ENCODE results near the gene UROS.

Gene UROS

GRCh38 chr10:125788156-125789034 is 34.7 kb downstream of the UROS start:
- no peak for DNase-seq (ENCODE audit: low read depth, low spot score)

DNA sequence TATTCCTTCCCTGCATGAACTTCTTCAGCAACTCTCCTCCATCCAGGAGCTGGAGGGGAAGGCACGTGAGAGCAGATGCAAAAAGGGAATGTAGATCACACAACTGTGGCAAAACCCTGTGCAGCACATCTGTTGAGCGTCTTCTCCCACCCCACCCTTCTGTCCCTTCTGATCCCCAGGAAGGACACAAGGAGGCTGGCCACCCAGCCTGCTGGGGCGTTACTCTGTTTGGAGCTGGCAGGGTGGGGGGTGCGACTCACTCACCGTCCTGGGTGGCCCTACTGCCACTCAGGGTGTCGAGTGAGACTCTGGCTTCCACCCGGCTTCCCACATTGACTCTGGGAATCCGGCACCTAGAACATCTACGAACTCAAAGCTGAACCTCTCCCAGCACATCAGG is 37.3 kb downstream of the UROS start:
- DNase-seq (ENCODE audit: low read depth, low spot score), result no peak

- DNase-seq (ENCODE audit: low read depth, low spot score), result no peak
Measured at GRCh38 chr10:125783957-125784356, 39.1 kb downstream of the UROS start.

GRCh38 chr10:125783408-125783807 is 39.6 kb downstream of the UROS start:
- no peak for DNase-seq (ENCODE audit: low read depth, low spot score)

GRCh38 chr10:125782616-125783015 is 40.4 kb downstream of the UROS start:
- DNase-seq (ENCODE audit: low read depth, low spot score), result no peak

DNA sequence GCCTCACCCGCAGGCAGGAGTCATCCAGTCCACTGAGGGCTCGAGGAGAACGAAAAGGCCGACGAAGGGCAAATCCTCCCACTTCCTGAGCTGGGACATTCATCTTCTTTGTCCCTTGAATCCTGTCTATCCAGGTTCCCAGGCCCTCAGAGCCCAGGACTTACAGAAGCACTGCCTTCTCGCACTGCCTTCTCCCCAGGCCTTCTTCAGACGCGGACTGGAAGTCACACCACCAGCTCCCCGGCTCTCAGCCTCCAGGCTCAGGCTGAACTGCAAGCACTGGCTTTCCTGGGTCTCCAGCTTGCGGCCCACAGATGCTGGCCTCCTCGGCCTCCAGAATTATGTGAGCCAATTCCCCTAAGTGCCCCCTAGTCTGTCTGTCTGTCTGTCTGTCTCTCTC is 41.0 kb downstream of the UROS start:
- no peak for DNase-seq (ENCODE audit: low read depth, low spot score)

DNA sequence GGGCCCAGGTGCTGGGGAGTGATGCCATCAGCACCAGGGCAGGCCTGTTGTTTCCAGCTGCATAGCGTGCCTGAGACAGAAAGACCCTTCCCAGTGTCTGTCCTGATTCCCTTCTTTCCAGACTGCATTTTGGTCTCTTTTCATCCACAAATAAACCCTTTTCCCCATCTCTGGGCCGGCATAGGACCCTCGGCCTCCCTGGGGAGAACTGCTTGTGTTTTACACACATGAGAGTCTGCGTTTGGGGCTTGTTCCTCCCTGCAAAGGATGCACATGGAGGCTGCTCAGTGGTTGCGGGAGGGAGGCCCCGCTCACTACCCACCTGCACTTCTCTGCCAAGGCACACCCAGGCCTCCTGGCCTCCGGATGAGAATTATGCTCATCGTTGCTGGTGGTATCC is 41.7 kb downstream of the UROS start:
- DNase-seq (ENCODE audit: low read depth, low spot score), result no peak

DNA sequence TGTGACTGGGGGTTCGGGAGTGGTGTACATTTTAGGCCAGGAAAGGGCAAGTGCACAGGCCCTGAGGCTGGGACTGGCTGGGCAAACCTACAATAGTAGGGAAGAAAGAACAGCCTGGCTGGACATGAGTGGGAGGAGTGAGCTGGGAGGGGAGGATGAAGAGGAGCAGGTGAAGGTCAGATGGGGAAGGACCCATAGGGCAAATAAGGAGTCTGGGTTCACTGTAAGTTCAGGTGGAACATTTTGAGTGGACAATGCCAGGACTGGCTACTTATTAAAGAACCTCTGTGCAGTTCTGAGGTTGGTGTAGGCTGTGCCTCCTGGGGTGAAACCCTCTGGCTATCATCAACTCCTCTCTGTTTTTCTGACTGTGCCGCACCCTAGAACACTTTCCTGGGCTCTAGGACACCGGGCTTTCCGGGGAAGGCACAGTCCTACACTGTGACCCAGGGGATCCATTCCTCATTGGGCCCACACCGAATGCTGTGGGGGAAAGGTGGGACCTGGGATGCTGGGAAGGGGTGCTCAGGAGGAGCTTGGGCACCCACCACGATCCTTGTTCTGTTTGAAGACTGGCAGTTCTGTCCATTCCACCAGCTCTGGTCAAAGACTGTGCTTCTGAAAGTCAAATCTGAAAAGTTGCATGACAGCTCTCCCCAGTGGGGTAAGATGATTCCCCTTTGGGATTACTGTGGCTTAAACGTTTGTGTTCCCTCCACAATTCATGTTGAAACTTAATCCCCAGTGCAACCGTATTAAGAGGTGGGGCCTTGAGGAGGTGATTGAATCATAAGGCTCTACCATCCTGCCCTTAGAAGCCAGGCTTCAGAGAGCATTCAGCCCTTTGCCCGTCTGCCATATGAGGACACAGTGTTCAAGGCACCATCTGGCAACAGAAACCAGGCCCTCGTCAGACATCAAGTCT is 43.4 kb downstream of the UROS start:
- no peak for DNase-seq (ENCODE audit: low read depth, low spot score)

DNA sequence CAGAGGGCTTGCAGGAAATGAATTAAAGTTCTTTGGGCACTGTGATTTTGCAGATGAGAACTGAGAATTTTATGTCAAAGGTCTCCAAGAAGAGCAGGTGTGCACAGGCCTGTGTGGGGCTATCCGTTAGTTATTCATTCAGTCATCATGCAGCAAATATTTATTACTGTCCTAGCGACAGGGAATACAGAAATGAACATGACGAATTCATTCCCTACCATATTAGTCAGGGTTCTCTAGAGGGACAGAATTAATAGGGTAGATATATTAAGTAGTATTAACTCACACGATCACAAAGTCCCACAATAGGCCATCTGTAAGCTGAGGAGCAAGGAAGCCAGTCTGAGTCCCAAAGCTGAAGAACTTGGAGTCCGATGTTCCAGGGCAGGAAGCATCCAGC is 44.5 kb downstream of the UROS start:
- no peak for DNase-seq (ENCODE audit: low read depth, low spot score)

DNA sequence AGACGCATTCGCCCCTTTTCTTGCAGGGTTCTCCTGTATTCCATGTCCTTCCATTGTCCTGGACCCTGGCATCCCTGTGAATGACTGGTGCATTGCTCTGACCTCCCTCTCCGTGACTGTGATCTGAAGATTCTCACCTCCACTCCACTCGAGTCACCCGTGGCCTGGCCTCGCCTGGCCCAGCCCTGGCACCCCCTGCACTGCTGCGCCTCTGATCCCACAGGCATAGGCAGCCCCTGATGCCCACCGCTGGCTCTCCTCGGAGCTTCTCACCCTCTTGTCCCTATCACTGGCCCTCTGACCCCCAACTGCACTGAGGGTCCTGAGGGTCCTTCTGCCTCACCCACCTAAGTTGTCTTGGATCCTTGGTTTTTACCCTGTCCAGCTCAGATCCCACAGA is 45.3 kb downstream of the UROS start:
- no peak for DNase-seq (ENCODE audit: low read depth, low spot score)

- DNase-seq (ENCODE audit: low read depth, low spot score), result no peak
Measured at GRCh38 chr10:125775491-125776106, 47.5 kb downstream of the UROS start, which contains the start of gene MMP21. MMP21 (minus strand) TSS chr10:125775821; CDS start chr10:125775821, 0 bp downstream.

GRCh38 chr10:125774581-125775191 is 48.4 kb downstream of the UROS start:
- no peak for DNase-seq (ENCODE audit: low read depth, low spot score)

- no peak for DNase-seq (ENCODE audit: low read depth, low spot score)
Measured at GRCh38 chr10:125773687-125774543, 49.1 kb downstream of the UROS start.

DNA sequence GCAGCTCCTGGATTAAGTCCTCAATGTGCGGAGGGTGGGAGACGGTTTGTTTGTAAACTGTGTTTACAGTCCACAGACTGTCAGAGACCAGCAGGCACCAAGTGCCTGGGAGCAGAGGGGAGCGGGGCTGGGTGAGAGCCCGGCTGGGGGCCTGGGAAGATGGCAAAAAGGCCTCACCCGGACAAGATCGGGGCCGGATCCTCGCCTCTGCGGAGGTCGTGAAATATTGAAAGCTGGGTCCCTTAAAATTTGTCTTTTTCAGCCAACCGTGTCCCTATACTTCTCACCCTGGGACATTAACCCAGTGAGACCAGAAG is 50.2 kb downstream of the UROS start:
- no peak for DNase-seq (ENCODE audit: low read depth, low spot score)

DNA sequence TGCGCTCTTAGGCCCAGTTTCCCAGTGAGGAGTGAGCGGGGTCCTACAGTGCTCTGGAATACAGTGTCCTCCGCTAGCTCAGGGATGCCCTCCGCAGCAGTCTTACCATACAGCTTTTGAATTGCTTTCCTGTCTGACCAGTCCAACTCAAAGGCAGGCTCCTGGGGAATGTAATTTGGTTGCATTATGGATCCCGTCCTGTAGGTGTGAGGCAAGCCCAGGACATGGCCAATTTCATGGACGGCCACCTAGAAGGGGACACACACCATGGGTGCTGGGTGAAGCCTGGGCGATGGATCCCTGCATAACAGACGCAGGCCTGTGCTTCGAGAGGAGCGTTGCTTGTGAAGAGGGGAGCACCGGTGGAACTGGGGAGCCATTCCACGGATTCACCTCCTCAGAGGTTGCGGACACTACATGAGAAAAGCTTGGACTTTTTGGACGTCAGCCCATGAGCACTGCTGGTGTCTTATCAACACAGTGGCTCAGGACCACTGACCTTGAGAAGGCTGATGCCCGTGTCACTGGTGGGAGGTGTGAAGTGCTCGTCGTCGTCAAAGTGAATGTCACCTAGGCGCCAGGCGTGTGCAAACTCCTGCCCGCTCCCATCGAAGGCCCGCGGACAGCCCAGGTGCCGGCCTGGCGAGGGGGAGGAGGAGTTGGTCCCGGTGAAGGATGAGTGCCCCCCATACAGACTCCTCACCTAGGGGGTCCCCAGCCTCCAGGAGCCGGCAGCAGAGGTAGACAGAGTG is 50.8 kb downstream of the UROS start:
- DNase-seq (ENCODE audit: low read depth, low spot score), result no peak

DNA sequence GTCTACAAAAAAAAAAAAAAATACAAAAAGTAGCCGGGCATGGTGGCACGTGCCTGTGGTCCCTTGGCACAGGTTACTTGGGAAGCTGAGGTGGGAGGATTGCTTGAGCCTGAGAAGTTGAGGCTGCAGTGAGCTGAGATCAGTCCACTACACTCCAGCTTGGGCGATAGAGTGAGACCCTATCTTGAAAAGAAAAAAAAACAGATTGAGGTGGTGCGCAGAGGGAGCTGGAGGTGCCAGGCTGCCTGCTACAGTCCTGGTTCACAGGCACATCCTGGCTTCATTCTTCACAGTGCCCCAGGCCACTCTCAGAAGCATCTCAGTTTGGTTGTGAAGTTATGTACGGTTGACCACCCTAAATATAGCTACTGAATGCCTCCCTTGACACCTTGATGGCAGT is 52.2 kb downstream of the UROS start:
- no peak for DNase-seq (ENCODE audit: low read depth, low spot score)

- DNase-seq (ENCODE audit: low read depth, low spot score), result no peak
Measured at GRCh38 chr10:125769175-125769574, 53.9 kb downstream of the UROS start.

DNA sequence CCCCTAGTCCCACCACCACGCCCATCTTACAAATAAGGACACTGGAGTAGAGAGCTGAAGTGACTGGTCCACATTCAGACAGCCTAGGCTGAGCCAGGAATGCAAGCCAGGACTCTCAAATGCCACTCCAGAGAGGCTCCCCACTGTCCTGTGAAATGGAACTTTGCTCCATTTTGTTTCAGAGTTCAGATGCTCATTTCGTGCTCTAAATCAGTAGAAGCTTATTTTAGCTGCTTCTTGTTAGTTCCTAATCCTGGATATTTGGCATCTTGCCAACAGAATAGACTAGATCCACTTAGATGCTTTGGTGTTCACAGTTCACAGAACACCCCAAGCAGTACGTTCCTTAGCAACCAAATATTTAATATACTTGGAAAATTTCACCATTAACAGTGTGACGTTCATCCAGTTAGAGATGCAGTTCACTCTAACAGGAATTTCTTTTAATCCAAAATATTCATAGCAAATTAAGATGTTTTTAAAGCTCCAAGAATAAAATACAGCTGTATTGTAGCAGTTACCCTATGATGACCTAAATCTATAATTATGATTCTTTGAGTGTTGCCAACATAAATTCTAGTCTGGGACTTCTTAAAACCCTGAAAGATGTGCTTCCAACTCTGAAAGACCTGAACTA is 54.7 kb downstream of the UROS start:
- DNase-seq (ENCODE audit: low read depth, low spot score), result no peak

GRCh38 chr10:125766511-125766910 is 56.5 kb downstream of the UROS start:
- DNase-seq (ENCODE audit: low read depth, low spot score), result no peak

DNA sequence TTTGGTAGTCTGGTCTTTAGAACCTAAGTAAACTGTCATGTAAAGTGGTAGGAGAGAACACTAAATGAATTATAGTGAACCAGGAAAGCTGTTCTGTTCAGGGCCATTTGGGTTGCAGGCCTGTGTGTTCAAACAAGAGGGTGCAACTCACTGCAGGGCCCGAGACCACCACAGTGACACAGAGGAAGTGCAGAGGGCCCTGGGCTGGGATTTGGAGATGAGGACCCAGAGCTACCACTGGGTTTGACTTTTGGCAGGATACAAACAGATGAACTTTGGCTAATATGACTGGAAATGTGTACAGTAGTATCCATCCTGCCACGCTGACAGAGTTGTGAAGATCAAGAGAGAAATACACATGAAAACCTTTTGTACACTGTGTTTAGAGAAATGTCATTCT is 57.2 kb downstream of the UROS start:
- DNase-seq (ENCODE audit: low read depth, low spot score), result no peak

All from brain pericyte (primary cell).